CD4-positive, alpha-beta T cell treated with Interferon gamma for 1 hour (primary cell): ENCODE measurements around the gene BIN2.

Source experiments
- DNase-seq: peaks from one replicate; pipeline ENCODE4 v3.0.0-alpha.2; 2020

BIN2 gene

DNA sequence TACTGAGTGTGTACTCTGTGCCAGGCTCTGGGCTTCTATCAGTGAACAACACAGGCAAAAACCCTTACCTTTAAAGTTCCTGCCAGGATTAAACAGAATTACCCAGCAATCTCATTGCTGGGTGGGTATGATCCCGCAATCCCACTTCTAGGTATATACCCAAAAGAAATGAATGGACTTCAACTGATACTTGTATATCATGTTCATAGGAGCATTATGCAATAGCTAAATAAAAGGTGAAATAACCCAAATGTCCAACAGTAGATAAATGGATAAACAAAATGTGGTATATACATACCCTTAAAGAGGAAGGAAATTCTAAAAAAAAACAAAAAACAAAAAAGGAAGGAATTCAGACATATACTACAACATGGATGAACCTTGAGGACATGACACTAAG lies 70.7 kb downstream of the BIN2 start:
- DNase-seq, result no peak

DNA sequence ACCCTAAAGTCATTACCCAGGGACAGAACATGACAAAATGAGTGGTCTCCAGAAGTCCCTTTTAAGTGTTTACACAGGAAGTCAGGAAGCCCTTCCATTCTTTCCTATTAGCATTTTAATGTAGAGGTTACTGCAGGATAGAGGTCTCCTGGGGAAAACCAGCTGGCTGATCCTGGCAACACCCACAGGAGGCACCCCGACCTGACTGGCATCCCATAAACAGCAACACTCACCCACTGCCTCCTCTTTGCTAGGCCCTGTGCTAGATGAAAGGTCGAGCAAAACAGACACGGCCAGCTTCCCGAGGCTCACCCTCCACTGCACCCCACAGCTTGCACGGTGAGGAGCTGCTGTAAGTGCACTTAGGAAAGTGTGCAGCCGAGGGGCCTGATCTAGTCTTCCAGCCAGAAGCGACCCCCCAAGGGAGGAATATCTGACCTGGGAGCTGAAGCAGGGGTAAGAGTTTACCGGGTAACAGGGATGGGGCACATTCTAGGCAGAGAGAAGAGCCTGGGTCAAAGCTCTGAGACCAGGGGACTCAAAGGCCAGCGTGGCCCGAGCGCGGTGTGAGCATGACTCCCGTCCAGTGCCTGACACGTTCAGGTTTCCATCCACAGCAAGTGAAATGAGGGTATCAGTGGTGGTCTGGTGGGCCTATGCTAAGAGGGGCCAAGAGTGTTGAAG lies 76.3 kb downstream of the BIN2 start:
- DNase-seq, result no peak

DNA sequence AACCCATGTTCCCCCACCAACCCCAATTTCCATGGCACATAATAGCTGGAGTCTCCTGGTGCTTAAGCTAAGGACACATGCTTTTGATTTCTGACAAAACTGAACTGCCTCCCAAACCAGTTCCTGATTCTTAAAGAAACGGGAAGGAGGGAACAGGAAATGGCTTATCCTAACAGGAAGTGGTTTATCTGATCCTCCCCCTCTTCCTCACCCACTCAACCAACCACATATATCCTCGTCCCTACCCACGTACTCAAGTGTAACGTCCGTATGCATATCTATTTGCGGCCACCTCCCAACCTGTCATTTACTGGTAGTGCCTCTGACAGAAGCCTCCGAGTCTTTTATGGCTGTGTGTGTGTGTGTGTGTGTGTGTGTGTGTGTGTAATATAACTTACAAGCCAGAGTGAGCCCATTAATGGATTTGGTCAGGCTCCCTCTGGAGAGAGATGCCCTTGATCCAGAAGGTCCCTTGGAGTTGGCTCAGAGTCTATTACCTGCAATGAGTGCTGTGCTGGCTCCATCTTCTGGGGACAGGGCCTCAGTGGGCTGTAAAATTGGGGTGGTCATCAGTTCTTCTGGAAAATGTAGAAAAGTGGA lies 77.6 kb downstream of the BIN2 start:
- DNase-seq, result peak; percentile 57

GRCh38 chr12:51245476-51246253 lies 78.3 kb downstream of the BIN2 start:
- no peak for DNase-seq

- DNase-seq, result no peak
Measured at GRCh38 chr12:51244269-51244668, 79.7 kb downstream of the BIN2 start.

- no peak for DNase-seq
Measured at GRCh38 chr12:51242876-51243275, 81.1 kb downstream of the BIN2 start.

GRCh38 chr12:51242120-51242519 lies 81.9 kb downstream of the BIN2 start:
- peak; percentile 55 for DNase-seq

- DNase-seq, result no peak
Measured at GRCh38 chr12:51240971-51241370, 83.0 kb downstream of the BIN2 start.

GRCh38 chr12:51238510-51239334 lies 85.3 kb downstream of the BIN2 start, which contains the start of gene DAZAP2:
Gene DAZAP2 (plus strand): TSS chr12:51238826. CDS start chr12:51238908, 82 bp downstream.
- peak; percentile 97 for DNase-seq

DNA sequence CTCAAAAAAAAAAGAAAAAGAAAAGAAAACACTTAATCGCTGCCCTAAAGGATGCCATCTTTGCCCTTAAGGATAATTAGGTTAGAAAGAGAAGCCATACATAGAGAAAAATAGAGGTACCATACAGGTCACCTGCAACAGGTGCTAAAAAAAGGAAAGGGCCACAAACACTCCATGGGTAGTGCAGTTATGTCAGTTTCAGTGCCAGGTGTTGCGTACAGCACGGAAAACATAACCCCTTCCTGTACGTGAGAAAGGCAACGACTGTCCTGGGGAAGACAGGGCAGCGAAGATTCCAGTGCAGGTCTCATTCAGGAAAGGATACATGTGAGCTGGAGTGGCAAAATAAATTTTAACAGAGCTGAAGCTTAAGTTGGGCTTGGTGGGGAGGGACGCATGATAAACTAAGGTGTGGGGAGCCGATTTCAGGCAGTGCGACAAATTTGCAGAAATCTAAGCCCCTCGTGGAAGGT lies 85.9 kb downstream of the BIN2 start:
- DNase-seq, result no peak

GRCh38 chr12:51234530-51234929 lies 89.4 kb downstream of the BIN2 start:
- no peak for DNase-seq

GRCh38 chr12:51232642-51233041 lies 91.3 kb downstream of the BIN2 start:
- no peak for DNase-seq
